ENCODE data around the gene ACACB. TPM values are rescaled to one million over a fixed set of nuclear protein-coding genes. Genes with fewer than 3 reads are reported as not detected.

Gene ACACB
- total RNA-seq, 3 donors from 2014 or later (not counting 1 experiment from before 2014, with no cell fraction given) = 4.1 to 14.3 (median 8.4) TPM

DNA sequence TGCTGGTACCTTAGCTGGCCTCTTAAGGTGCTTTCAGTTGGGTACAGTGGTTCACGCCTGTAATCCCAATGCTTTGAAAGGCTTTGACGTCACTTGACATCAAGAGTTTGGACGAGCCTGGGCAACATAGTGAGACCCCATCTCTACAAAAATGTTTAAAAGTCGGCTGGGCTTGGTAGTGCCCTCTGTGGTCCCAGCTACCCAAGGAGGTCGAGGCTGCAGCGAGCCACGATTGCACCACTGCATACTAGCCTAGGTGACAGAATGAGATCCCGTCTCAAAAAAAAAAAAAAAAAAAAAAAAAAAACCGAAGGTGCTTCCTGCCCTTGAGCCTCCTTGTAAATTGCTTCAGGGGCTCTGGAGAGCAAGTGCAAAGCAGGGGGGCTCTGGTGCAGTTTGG is 50.0 kb downstream of the ACACB start:
- TF ChIP-seq, protein P1, sequence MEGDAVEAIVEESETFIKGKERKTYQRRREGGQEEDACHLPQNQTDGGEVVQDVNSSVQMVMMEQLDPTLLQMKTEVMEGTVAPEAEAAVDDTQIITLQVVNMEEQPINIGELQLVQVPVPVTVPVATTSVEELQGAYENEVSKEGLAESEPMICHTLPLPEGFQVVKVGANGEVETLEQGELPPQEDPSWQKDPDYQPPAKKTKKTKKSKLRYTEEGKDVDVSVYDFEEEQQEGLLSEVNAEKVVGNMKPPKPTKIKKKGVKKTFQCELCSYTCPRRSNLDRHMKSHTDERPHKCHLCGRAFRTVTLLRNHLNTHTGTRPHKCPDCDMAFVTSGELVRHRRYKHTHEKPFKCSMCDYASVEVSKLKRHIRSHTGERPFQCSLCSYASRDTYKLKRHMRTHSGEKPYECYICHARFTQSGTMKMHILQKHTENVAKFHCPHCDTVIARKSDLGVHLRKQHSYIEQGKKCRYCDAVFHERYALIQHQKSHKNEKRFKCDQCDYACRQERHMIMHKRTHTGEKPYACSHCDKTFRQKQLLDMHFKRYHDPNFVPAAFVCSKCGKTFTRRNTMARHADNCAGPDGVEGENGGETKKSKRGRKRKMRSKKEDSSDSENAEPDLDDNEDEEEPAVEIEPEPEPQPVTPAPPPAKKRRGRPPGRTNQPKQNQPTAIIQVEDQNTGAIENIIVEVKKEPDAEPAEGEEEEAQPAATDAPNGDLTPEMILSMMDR (IDR thresholded peaks at IDR 0.05) = no peak
- DNase-seq (no peak), ATAC-seq (no peak)
- no peaks in the 10 kb centered on the region for H3K27me3 Mint-ChIP-seq (ENCODE audit: low read depth in 2 of 2)
- Histone ChIP-seq H3K9me3 (ENCODE audit: control insufficient read depth, insufficient read depth, low read length) (no peaks in the 10 kb centered on the region), H3K4me1 (ENCODE audit: control insufficient read depth, insufficient read depth, low read length) (no peaks in the 10 kb centered on the region), H3K27me3 (ENCODE audit: control insufficient read depth, insufficient read depth, low read length) (no peaks in the 10 kb centered on the region), H3K4me3 (ENCODE audit: low read length) (no peak overlapping the region), H3K27ac (ENCODE audit: low read length) (no peak overlapping the region), H3K36me3 (ENCODE audit: control insufficient read depth, insufficient read depth, low read length) (no peaks in the 10 kb centered on the region)
- WGBS (ENCODE audit: insufficient coverage) = 90% methylated on average over 9 of the region's 9 CpGs
- intact Hi-C loops (cut with micrococcal nuclease) = no loop called here
- no peaks in the 10 kb centered on the region for H3K36me3 Mint-ChIP-seq
- no peak overlapping the region for H3K4me3 Mint-ChIP-seq
- no peaks in the 10 kb centered on the region for H3K4me1 Mint-ChIP-seq
- no peaks in the 10 kb centered on the region for H3K9me3 Mint-ChIP-seq
- no peak overlapping the region for H3K27ac Mint-ChIP-seq

GRCh38 chr12:109167781-109168180 is 51.4 kb downstream of the ACACB start:
- H3K27ac Mint-ChIP-seq = no peak overlapping the region
- ATAC-seq (no peak), DNase-seq (no peak)
- no peaks in the 10 kb centered on the region for H3K4me1 ChIP-seq (ENCODE audit: control insufficient read depth, insufficient read depth, low read length)
- H3K9me3 ChIP-seq (ENCODE audit: control insufficient read depth, insufficient read depth, low read length) = no peaks in the 10 kb centered on the region
- 97% methylated on average over 18 of the region's 18 CpGs for WGBS (ENCODE audit: insufficient coverage)
- no peaks in the 10 kb centered on the region for H3K36me3 Mint-ChIP-seq
- H3K27me3 Mint-ChIP-seq (ENCODE audit: low read depth in 2 of 2) = no peaks in the 10 kb centered on the region
- H3K4me3 Mint-ChIP-seq = no peak overlapping the region
- H3K9me3 Mint-ChIP-seq = peaks cover 0 to under 1% of the 10 kb centered on the region in 2 donors
- no peaks in the 10 kb centered on the region for H3K27me3 ChIP-seq (ENCODE audit: control insufficient read depth, insufficient read depth, low read length)
- TF ChIP-seq, protein P1 (IDR thresholded peaks at IDR 0.05) = no peak
- no peak overlapping the region for H3K4me3 ChIP-seq (ENCODE audit: low read length)
- H3K27ac ChIP-seq (ENCODE audit: low read length) = no peak overlapping the region
- no peaks in the 10 kb centered on the region for H3K36me3 ChIP-seq (ENCODE audit: control insufficient read depth, insufficient read depth, low read length)
- intact Hi-C loops (cut with micrococcal nuclease) = no loop called here
- no peaks in the 10 kb centered on the region for H3K4me1 Mint-ChIP-seq

- Mint-ChIP-seq H3K27ac (no peak overlapping the region), H3K27me3 (ENCODE audit: low read depth in 2 of 2) (no peaks in the 10 kb centered on the region), H3K9me3 (peaks cover 0 to 3% of the 10 kb centered on the region in 2 donors), H3K4me3 (no peak overlapping the region), H3K4me1 (no peaks in the 10 kb centered on the region), H3K36me3 (no peaks in the 10 kb centered on the region)
- intact Hi-C loops (cut with micrococcal nuclease) = no loop called here
- no peaks in the 10 kb centered on the region for H3K36me3 ChIP-seq (ENCODE audit: control insufficient read depth, insufficient read depth, low read length)
- H3K27ac ChIP-seq (ENCODE audit: low read length) = no peak overlapping the region
- H3K4me1 ChIP-seq (ENCODE audit: control insufficient read depth, insufficient read depth, low read length) = no peaks in the 10 kb centered on the region
- WGBS (ENCODE audit: insufficient coverage) = 97% methylated on average over 3 of the region's 3 CpGs
- H3K9me3 ChIP-seq (ENCODE audit: control insufficient read depth, insufficient read depth, low read length) = no peaks in the 10 kb centered on the region
- no peaks in the 10 kb centered on the region for H3K27me3 ChIP-seq (ENCODE audit: control insufficient read depth, insufficient read depth, low read length)
- ATAC-seq (no peak), DNase-seq (no peak)
- no peak overlapping the region for H3K4me3 ChIP-seq (ENCODE audit: low read length)
- TF ChIP-seq, protein P1 (IDR thresholded peaks at IDR 0.05) = no peak
Observed at GRCh38 chr12:109169262-109169661, 52.9 kb downstream of the ACACB start.

DNA sequence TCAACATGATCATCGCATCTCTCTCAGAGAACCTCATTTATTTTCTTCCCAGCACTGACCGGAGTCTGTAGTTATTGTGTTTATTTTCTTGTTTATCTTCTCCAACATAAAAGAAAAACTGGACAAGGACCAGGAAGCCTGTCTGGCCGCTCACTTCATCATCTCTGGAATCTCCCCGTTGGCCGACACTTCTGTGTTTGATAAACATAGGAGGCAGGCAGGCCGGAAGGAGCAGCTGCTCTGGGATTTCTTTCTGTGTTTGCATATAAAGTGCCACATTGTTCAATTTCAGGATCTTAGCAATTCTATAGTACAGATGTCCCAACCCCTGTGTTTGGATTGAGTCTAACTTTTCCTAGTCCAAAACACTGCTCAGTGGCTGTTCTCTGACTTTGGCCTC is 53.3 kb downstream of the ACACB start:
- H3K9me3 Mint-ChIP-seq = peaks cover 0 to 3% of the 10 kb centered on the region in 2 donors
- TF ChIP-seq, protein P1 (IDR thresholded peaks at IDR 0.05) = no peak
- no peak for DNase-seq
- H3K4me3 Mint-ChIP-seq = no peak overlapping the region
- Histone ChIP-seq H3K9me3 (ENCODE audit: control insufficient read depth, insufficient read depth, low read length) (no peaks in the 10 kb centered on the region), H3K4me1 (ENCODE audit: control insufficient read depth, insufficient read depth, low read length) (no peaks in the 10 kb centered on the region), H3K27ac (ENCODE audit: low read length) (no peak overlapping the region), H3K36me3 (ENCODE audit: control insufficient read depth, insufficient read depth, low read length) (no peaks in the 10 kb centered on the region), H3K4me3 (ENCODE audit: low read length) (no peak overlapping the region), H3K27me3 (ENCODE audit: control insufficient read depth, insufficient read depth, low read length) (no peaks in the 10 kb centered on the region)
- no peak overlapping the region for H3K27ac Mint-ChIP-seq
- intact Hi-C loops (cut with micrococcal nuclease) = no loop called here
- 96% methylated on average over 4 of the region's 6 CpGs for WGBS (ENCODE audit: insufficient coverage)
- no peaks in the 10 kb centered on the region for H3K4me1 Mint-ChIP-seq
- no peaks in the 10 kb centered on the region for H3K27me3 Mint-ChIP-seq (ENCODE audit: low read depth in 2 of 2)
- ATAC-seq = no peak
- H3K36me3 Mint-ChIP-seq = no peaks in the 10 kb centered on the region

All from natural killer cell (primary cell).